SK-N-SH treated with all-trans-retinoic acid at 6 μM for 48 hours (cell line): ENCODE measurements around the gene DGUOK.

Source experiments
- ARNTL ChIP-seq: fragments of 450-650 bp; formaldehyde crosslinking; IDR thresholded peaks from 2 replicates; pipeline ENCODE4 v1.5.0; 2020; ENCODE audit warnings: low read depth, mild to moderate bottlenecking, moderate library complexity, borderline replicate concordance
- BACH2 ChIP-seq: fragments of 250-450 bp; sonication (Bioruptor Pico); IDR thresholded peaks from 2 replicates; pipeline ENCODE4 v1.9.0; 2021; ENCODE audit warnings: mild to moderate bottlenecking, borderline replicate concordance
- GLIS3 ChIP-seq: fragments of 250-450 bp; sonication (Bioruptor Pico); IDR thresholded peaks from 2 replicates; pipeline ENCODE4 v1.5.0; 2020; ENCODE audit warnings: mild to moderate bottlenecking, moderate library complexity
- ISL1 ChIP-seq: fragments of 250-450 bp; sonication (Bioruptor Pico); IDR thresholded peaks from 2 replicates; pipeline ENCODE4 v2.1.2; 2022; ENCODE audit warnings: mild to moderate bottlenecking, moderate library complexity
- RARB ChIP-seq: fragments of 250-450 bp; sonication (Bioruptor Pico); IDR thresholded peaks from 2 replicates; pipeline ENCODE4 v1.8.0; 2021; ENCODE audit warnings: mild to moderate bottlenecking, moderate library complexity
- TCF4 ChIP-seq: fragments of 250-450 bp; sonication (Bioruptor Pico); IDR thresholded peaks from 2 replicates; pipeline ENCODE4 v1.8.0; 2021; ENCODE audit warnings: mild to moderate bottlenecking, moderate library complexity, borderline replicate concordance
- TOX ChIP-seq: fragments of 250-450 bp; sonication (Bioruptor Pico); IDR thresholded peaks from 2 replicates; pipeline ENCODE4 v1.8.0; 2021; ENCODE audit warnings: mild to moderate bottlenecking, moderate library complexity, borderline replicate concordance
- ZFP3 ChIP-seq: fragments of 250-450 bp; sonication (Bioruptor Pico); IDR thresholded peaks from 2 replicates; pipeline ENCODE4 v1.5.0; 2020; ENCODE audit warnings: mild to moderate bottlenecking, moderate library complexity
- ZFP30 ChIP-seq: fragments of 450-650 bp; formaldehyde crosslinking; IDR thresholded peaks from 2 replicates; pipeline ENCODE4 v1.5.0; 2022; ENCODE audit warnings: mild to moderate bottlenecking, moderate library complexity
- ZNF565 ChIP-seq: fragments of 450-650 bp; formaldehyde crosslinking; conservative IDR thresholded peaks from 2 replicates; pipeline ENCODE4 v1.5.0; 2020; ENCODE audit warnings: low read depth, mild to moderate bottlenecking, moderate library complexity
- TF ChIP-seq, protein P1 (sequence below): fragments of 250-450 bp; sonication (Bioruptor Pico); IDR thresholded peaks from 2 replicates; pipeline ENCODE4 v1.8.0; 2020; ENCODE audit warnings: mild to moderate bottlenecking, moderate library complexity, borderline replicate concordance
- TF ChIP-seq, protein P2 (sequence below): fragments of 250-450 bp; sonication (Bioruptor Pico); IDR thresholded peaks from 2 replicates; pipeline ENCODE4 v1.5.1; 2020; ENCODE audit warnings: low read depth, mild to moderate bottlenecking, moderate library complexity
- TF ChIP-seq, protein P3 (sequence below): fragments of 250-450 bp; sonication (Bioruptor Pico); IDR thresholded peaks from 2 replicates; pipeline ENCODE4 v1.8.0; 2021; ENCODE audit warnings: low read depth, mild to moderate bottlenecking, moderate library complexity, borderline replicate concordance

GRCh38 chr2:73920577-73921545 lies 5.8 kb upstream of the DGUOK start:
- TF ChIP-seq ZNF565 (CRISPR knock-in tag) (no peak), ARNTL (CRISPR knock-in tag) (no peak), ZFP3 (CRISPR knock-in tag) (no peak), TOX (CRISPR knock-in tag) (no peak), BACH2 (CRISPR knock-in tag) (no peak), ZFP30 (CRISPR knock-in tag) (no peak), GLIS3 (CRISPR knock-in tag) (no peak), RARB (CRISPR knock-in tag) (no peak), ISL1 (CRISPR knock-in tag) (no peak), TCF4 (no peak)
- TF ChIP-seq, protein P1, sequence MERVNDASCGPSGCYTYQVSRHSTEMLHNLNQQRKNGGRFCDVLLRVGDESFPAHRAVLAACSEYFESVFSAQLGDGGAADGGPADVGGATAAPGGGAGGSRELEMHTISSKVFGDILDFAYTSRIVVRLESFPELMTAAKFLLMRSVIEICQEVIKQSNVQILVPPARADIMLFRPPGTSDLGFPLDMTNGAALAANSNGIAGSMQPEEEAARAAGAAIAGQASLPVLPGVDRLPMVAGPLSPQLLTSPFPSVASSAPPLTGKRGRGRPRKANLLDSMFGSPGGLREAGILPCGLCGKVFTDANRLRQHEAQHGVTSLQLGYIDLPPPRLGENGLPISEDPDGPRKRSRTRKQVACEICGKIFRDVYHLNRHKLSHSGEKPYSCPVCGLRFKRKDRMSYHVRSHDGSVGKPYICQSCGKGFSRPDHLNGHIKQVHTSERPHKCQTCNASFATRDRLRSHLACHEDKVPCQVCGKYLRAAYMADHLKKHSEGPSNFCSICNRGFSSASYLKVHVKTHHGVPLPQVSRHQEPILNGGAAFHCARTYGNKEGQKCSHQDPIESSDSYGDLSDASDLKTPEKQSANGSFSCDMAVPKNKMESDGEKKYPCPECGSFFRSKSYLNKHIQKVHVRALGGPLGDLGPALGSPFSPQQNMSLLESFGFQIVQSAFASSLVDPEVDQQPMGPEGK = no peak
- TF ChIP-seq, protein P2, sequence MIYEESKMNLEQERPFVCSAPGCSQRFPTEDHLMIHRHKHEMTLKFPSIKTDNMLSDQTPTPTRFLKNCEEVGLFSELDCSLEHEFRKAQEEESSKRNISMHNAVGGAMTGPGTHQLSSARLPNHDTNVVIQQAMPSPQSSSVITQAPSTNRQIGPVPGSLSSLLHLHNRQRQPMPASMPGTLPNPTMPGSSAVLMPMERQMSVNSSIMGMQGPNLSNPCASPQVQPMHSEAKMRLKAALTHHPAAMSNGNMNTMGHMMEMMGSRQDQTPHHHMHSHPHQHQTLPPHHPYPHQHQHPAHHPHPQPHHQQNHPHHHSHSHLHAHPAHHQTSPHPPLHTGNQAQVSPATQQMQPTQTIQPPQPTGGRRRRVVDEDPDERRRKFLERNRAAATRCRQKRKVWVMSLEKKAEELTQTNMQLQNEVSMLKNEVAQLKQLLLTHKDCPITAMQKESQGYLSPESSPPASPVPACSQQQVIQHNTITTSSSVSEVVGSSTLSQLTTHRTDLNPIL (CRISPR knock-in tag) = no peak
- TF ChIP-seq, protein P3, sequence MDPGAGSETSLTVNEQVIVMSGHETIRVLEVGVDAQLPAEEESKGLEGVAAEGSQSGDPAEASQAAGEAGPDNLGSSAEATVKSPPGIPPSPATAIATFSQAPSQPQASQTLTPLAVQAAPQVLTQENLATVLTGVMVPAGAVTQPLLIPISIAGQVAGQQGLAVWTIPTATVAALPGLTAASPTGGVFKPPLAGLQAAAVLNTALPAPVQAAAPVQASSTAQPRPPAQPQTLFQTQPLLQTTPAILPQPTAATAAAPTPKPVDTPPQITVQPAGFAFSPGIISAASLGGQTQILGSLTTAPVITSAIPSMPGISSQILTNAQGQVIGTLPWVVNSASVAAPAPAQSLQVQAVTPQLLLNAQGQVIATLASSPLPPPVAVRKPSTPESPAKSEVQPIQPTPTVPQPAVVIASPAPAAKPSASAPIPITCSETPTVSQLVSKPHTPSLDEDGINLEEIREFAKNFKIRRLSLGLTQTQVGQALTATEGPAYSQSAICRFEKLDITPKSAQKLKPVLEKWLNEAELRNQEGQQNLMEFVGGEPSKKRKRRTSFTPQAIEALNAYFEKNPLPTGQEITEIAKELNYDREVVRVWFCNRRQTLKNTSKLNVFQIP (CRISPR knock-in tag) = no peak
